Measurements from ENCODE around the gene TTF1. TPM values are rescaled to one million over a fixed set of nuclear protein-coding genes. Genes with fewer than 3 reads are reported as not detected.

Gene TTF1
- total RNA-seq, 1 experiment from 2014 or later = 26.9 TPM

DNA sequence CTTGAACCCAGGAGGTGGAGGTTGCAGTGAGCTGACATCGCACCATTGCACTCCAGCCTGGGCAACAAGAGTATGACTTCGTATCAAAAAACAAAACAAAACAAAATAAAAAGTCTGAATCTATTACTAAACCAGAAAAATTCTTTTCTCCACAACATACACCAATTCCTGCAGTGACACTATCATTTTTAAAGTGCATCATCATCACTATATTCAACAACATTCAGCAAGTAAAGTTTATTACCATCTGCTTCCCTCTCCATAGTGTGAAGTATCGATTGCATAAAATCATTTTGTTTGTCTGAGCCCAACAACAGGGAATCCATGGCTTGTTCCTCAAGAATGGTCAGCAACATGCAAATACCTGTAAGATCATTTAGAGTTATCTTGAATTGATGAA, 72.3 kb downstream of the TTF1 start:
- no peak overlapping the region for H3K4ac ChIP-seq (ENCODE audit: low read depth, low read length)

More for the DNA sequence above, 72.3 kb downstream of the TTF1 start:
- Histone ChIP-seq H3K4me1 (ENCODE audit: insufficient read depth, low read length) (no peaks in the 10 kb centered on the region), H2BK12ac (ENCODE audit: insufficient read length, low read depth, low read length) (no peak overlapping the region), H3K4me2 (ENCODE audit: insufficient read depth, insufficient read length, low read length) (no peak overlapping the region), H3K79me1 (ENCODE audit: insufficient read depth, low read depth, low read length, poor library complexity, severe bottlenecking) (no peaks in the 10 kb centered on the region), H4K5ac (ENCODE audit: insufficient read length, low read depth, low read length) (no peak overlapping the region), H2AFZ (ENCODE audit: low read length) (no peak overlapping the region), H2BK15ac (ENCODE audit: low read depth, low read length) (no peak overlapping the region), H3K23me2 (ENCODE audit: insufficient read length, low read depth, low read length, poor library complexity, severe bottlenecking) (no peaks in the 10 kb centered on the region), H3K14ac (ENCODE audit: insufficient read depth, low read length) (no peak overlapping the region), H3K9ac (ENCODE audit: extremely low read depth, insufficient read length, low read length) (no peak overlapping the region), H2BK20ac (ENCODE audit: low read depth, low read length, poor library complexity, severe bottlenecking) (no peak overlapping the region), H2BK120ac (ENCODE audit: low read depth, low read length, poor library complexity, severe bottlenecking) (no peak overlapping the region), H3K9me3 (ENCODE audit: control insufficient read depth, low read depth, low read length) (no peaks in the 10 kb centered on the region), H3K79me2 (ENCODE audit: insufficient read depth, low read length) (no peaks in the 10 kb centered on the region), H3K18ac (ENCODE audit: insufficient read length, low read depth, low read length) (no peak overlapping the region), H3K27me3 (ENCODE audit: insufficient read depth, low read length) (no peaks in the 10 kb centered on the region), H2BK5ac (ENCODE audit: insufficient read length, low read length) (no peak overlapping the region), H3K23ac (ENCODE audit: insufficient read length, low read depth, low read length) (no peak overlapping the region), H4K20me1 (ENCODE audit: control insufficient read depth, insufficient read depth, insufficient read length) (no peaks in the 10 kb centered on the region), H3T11ph (ENCODE audit: low read length) (no peak overlapping the region), H3K27ac (ENCODE audit: insufficient read length, low read depth, low read length) (no peak overlapping the region), H3K56ac (ENCODE audit: insufficient read length, low read depth, low read length) (no peak overlapping the region), H4K8ac (replicated peaks; ENCODE audit: insufficient read length, low read depth, low read length) (no peak overlapping the region), H2AK5ac (ENCODE audit: insufficient read length, low read length) (no peak overlapping the region), H4K91ac (ENCODE audit: insufficient read length, low read depth, low read length) (no peak overlapping the region)
- H3K27me3 Mint-ChIP-seq (ENCODE audit: low read depth) = no peaks in the 10 kb centered on the region
- no peaks in the 10 kb centered on the region for H3K4me1 Mint-ChIP-seq
- WGBS (ENCODE audit: extremely low coverage, insufficient read length, low lambda C conversion rate) = no CpG with 5 or more reads among the region's 3 CpGs
- no peak overlapping the region for H3K4me3 Mint-ChIP-seq
- DNase-seq = no peak
- peaks cover 33 to 93% (median 77%) of the 10 kb centered on the region in 3 experiments; a peak in 6 of 7 replicates for H3K36me3 Mint-ChIP-seq (ENCODE audit: insufficient read depth in 1 of 3, low read depth in 3 of 3)
- H3K9me3 Mint-ChIP-seq = no peaks in the 10 kb centered on the region
- no peak overlapping the region for H3K27ac Mint-ChIP-seq
- TF ChIP-seq, protein P1, sequence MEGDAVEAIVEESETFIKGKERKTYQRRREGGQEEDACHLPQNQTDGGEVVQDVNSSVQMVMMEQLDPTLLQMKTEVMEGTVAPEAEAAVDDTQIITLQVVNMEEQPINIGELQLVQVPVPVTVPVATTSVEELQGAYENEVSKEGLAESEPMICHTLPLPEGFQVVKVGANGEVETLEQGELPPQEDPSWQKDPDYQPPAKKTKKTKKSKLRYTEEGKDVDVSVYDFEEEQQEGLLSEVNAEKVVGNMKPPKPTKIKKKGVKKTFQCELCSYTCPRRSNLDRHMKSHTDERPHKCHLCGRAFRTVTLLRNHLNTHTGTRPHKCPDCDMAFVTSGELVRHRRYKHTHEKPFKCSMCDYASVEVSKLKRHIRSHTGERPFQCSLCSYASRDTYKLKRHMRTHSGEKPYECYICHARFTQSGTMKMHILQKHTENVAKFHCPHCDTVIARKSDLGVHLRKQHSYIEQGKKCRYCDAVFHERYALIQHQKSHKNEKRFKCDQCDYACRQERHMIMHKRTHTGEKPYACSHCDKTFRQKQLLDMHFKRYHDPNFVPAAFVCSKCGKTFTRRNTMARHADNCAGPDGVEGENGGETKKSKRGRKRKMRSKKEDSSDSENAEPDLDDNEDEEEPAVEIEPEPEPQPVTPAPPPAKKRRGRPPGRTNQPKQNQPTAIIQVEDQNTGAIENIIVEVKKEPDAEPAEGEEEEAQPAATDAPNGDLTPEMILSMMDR (conservative IDR thresholded peaks at IDR 0.05) = no peak
